Liver (tissue), 9 donors: ENCODE measurements around the gene HARS1. TPM values are rescaled to one million over a fixed set of nuclear protein-coding genes. Genes with fewer than 3 reads are reported as not detected.

ENCODE experiments used
- DNase-seq: peaks from one replicate; pipeline ENCODE4 v3.0.0-alpha.2; 2017; ENCODE audit warnings: low spot score
- H3K27ac ChIP-seq, 2 donors: one replicate each; pipeline ENCODE4 v1.7.0; 2013; ENCODE audit warnings: inconsistent platforms in 2 of 2, low read length in 2 of 2, control low read depth in 1 of 2, low read depth in 1 of 2, mild to moderate bottlenecking in 1 of 2
- H3K27me3 ChIP-seq, 4 donors: one replicate each; pipeline versions ENCODE4 v1.6.1 to v1.7.0; 2013; ENCODE audit warnings: low read length in 3 of 4, inconsistent platforms in 1 of 4, mild to moderate bottlenecking in 1 of 4, moderate library complexity in 1 of 4; ENCODE audit not compliant: control insufficient read depth in 4 of 4, insufficient read depth in 4 of 4
- H3K36me3 ChIP-seq, 4 donors: one replicate each; pipeline versions ENCODE4 v1.6.1 to v1.7.0; 2013; ENCODE audit warnings: low read length in 3 of 4, mild to moderate bottlenecking in 3 of 4, low read depth in 1 of 4, moderate library complexity in 1 of 4; ENCODE audit not compliant: control insufficient read depth in 4 of 4, insufficient read depth in 3 of 4
- H3K4me1 ChIP-seq, 4 donors: one replicate each; pipeline versions ENCODE4 v1.6.1 to v1.7.0; 2013; ENCODE audit warnings: low read length in 3 of 4, mild to moderate bottlenecking in 3 of 4, moderate library complexity in 1 of 4; ENCODE audit not compliant: control insufficient read depth in 4 of 4, insufficient read depth in 4 of 4
- H3K4me3 ChIP-seq, 3 donors: one replicate each; pipeline versions ENCODE4 v1.6.1 to v1.7.0; 2013; ENCODE audit warnings: low read length in 3 of 3, control low read depth in 1 of 3, low read depth in 1 of 3, mild to moderate bottlenecking in 1 of 3
- H3K9ac ChIP-seq, 2 donors: one replicate each; pipeline ENCODE4 v1.7.0; 2013; ENCODE audit warnings: low read length in 2 of 2, mild to moderate bottlenecking in 2 of 2, moderate library complexity in 2 of 2, control low read depth in 1 of 2, low read depth in 1 of 2
- H3K9me3 ChIP-seq, 4 donors: one replicate each; pipeline versions ENCODE4 v1.6.1 to v1.7.0; 2013; ENCODE audit warnings: low read length in 3 of 4; ENCODE audit not compliant: control insufficient read depth in 4 of 4
- ATF3 ChIP-seq: IDR thresholded peaks from 2 replicates; pipeline ENCODE4 v1.6.1; 2016; ENCODE audit warnings: antibody characterized with exemption
- FOXA1 ChIP-seq: IDR thresholded peaks from 2 replicates; pipeline ENCODE4 v1.6.1; 2016; ENCODE audit warnings: antibody characterized with exemption
- FOXA2 ChIP-seq: IDR thresholded peaks from 2 replicates; pipeline ENCODE4 v1.6.1; 2016; ENCODE audit warnings: antibody characterized with exemption
- GABPA ChIP-seq, 2 donors: IDR thresholded peaks in 1 of 2; conservative IDR thresholded peaks in 1 of 2; 2 replicates each; pipeline ENCODE4 v1.6.1; 2016; ENCODE audit warnings: antibody characterized with exemption in 2 of 2, mild to moderate bottlenecking in 1 of 2, moderate library complexity in 1 of 2
- HNF4A ChIP-seq, 2 donors: conservative IDR thresholded peaks; 2 replicates each; pipeline ENCODE4 v1.6.1; 2016; ENCODE audit warnings: antibody characterized with exemption in 2 of 2, mild to moderate bottlenecking in 2 of 2
- HNF4G ChIP-seq: IDR thresholded peaks from 2 replicates; pipeline ENCODE4 v1.6.1; 2016; ENCODE audit warnings: antibody characterized with exemption
- JUND ChIP-seq, 2 donors: IDR thresholded peaks; 2 replicates each; pipeline ENCODE4 v1.6.1; 2016; ENCODE audit warnings: antibody characterized with exemption in 2 of 2
- MAX ChIP-seq: IDR thresholded peaks from 2 replicates; pipeline ENCODE4 v1.6.1; 2016; ENCODE audit warnings: antibody characterized with exemption
- NR2F2 ChIP-seq: IDR thresholded peaks from 2 replicates; pipeline ENCODE4 v1.6.1; 2016; ENCODE audit warnings: antibody characterized with exemption
- RAD21 ChIP-seq, 2 donors: IDR thresholded peaks; 2 replicates each; pipeline ENCODE4 v1.6.1; 2016; ENCODE audit warnings: antibody characterized with exemption in 2 of 2, mild to moderate bottlenecking in 2 of 2
- RXRA ChIP-seq, 2 donors: IDR thresholded peaks; 2 replicates each; pipeline ENCODE4 v1.6.1; 2017 to 2018; ENCODE audit warnings: antibody characterized with exemption in 2 of 2, mild to moderate bottlenecking in 1 of 2
- SP1 ChIP-seq: IDR thresholded peaks from 2 replicates; pipeline ENCODE4 v1.6.1; 2018; ENCODE audit warnings: antibody characterized with exemption, mild to moderate bottlenecking
- TAF1 ChIP-seq: conservative IDR thresholded peaks from 2 replicates; pipeline ENCODE4 v1.6.1; 2016; ENCODE audit warnings: antibody characterized with exemption, mild to moderate bottlenecking
- YY1 ChIP-seq: IDR thresholded peaks from 2 replicates; pipeline ENCODE4 v1.6.1; 2016; ENCODE audit warnings: antibody characterized with exemption, mild to moderate bottlenecking
- WGBS: extraction: QIAGEN DNeasy Blood & Tissue Kit; methylation state at CpG from one replicate; pipeline ENCODE4 v1.1.7; 2013; 5-methylcytosine and 5-hydroxymethylcytosine counted together
- polyA plus RNA-seq, 2 donors: library from polyadenylated mRNA; stranded (reverse) in 1 of 2; unstranded in 1 of 2; fragments of 200-250 nt in 1 of 2; fragments of >200 nt in 1 of 2; fragmentation: Nextera tagmentation in 1 of 2; extraction: Ambion mirVana in 1 of 2; gene quantifications; one replicate each; pipeline versions ENCODE4 v1.2.1 to v1.2.3, GENCODE V29; 2013 to 2015
- total RNA-seq, 2 donors: library from RNA; depleted of rRNA; stranded (reverse); fragments of >200 nt; gene quantifications; one replicate each; pipeline ENCODE4 v1.2.3, GENCODE V29; 2014
- TF ChIP-seq, protein P1 (sequence below): fragments of 150-350 bp; IDR thresholded peaks from 2 replicates; pipeline ENCODE4 v1.5.1; 2017; ENCODE audit warnings: improper control_type of control experiment, low read depth, low read length; ENCODE audit not compliant: missing input control
- TF ChIP-seq, protein P2 (sequence below): IDR thresholded peaks from 2 replicates; pipeline ENCODE4 v1.6.1; 2016; ENCODE audit warnings: antibody characterized with exemption
- donor health status: healthy.
- donor health status: healthy.
- donor health status: healthy.
- donor health status: healthy.
- donor health status: healthy.

HARS1 gene
- total and polyA plus RNA-seq, 4 donors = 31.2 to 57.1 (median 37.3) TPM

DNA sequence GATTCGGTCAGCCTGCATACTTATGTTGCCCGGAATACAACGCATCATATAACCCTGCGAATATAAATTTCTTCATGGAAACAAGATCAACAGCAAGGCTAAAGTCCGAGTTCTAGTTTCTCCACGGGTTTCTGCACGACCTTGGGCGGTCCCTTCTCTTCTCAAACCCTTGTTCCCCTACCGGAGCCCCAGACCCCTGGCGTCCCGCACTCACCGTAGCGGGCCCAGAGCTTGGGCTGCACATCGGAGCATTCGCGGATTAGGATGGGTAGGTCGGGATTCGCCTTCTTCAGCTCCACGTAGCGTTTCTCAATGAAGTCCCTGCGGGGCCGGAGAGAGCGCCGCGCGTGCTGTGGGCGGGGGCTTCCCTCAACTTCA is 44.1 kb downstream of the HARS1 start (continued):
- TF ChIP-seq MAX (no peak), RAD21 (IDR thresholded peaks at IDR 0.05) (no peak)

GRCh38 chr5:140642718-140643117 is 48.5 kb downstream of the HARS1 start:
- no peak overlapping the region for H3K4me3 ChIP-seq
- peak; percentile 61 to 68 for TF ChIP-seq HNF4A (conservative IDR thresholded peaks at IDR 0.05)
- TF ChIP-seq JUND (IDR thresholded peaks at IDR 0.05) = peak in 1 of 2 donors; percentile 20
- peak; percentile 78 to 81 for TF ChIP-seq RXRA (IDR thresholded peaks at IDR 0.05)
- TF ChIP-seq ATF3 = peak; percentile 61
- no peak for TF ChIP-seq RAD21 (IDR thresholded peaks at IDR 0.05)
- TF ChIP-seq MAX = peak; percentile 58
- TF ChIP-seq TAF1 = no peak
- peaks cover 0 to 25% (median 14%) of the 10 kb centered on the region in 4 donors for H3K36me3 ChIP-seq

GRCh38 chr5:140641716-140642115 is 49.5 kb downstream of the HARS1 start:
- no peak for DNase-seq
- no peak overlapping the region for H3K27ac ChIP-seq

More at GRCh38 chr5:140642718-140643117, 48.5 kb downstream of the HARS1 start:
- Histone ChIP-seq H3K9ac (no peak overlapping the region), H3K4me1 (peaks cover 0 to 45% (median 36%) of the 10 kb centered on the region in 4 donors), H3K9me3 (no peaks in the 10 kb centered on the region), H3K27me3 (no peaks in the 10 kb centered on the region), H3K27ac (no peak overlapping the region)
- WGBS = 39% methylated on average over 3 of the region's 3 CpGs
- no peak for DNase-seq

More at GRCh38 chr5:140641716-140642115, 49.5 kb downstream of the HARS1 start:
- Histone ChIP-seq H3K4me3 (no peak overlapping the region), H3K4me1 (peaks cover 0 to 41% (median 32%) of the 10 kb centered on the region in 4 donors), H3K27me3 (no peaks in the 10 kb centered on the region), H3K9ac (no peak overlapping the region), H3K9me3 (no peaks in the 10 kb centered on the region), H3K36me3 (peaks cover 0 to 25% (median 14%) of the 10 kb centered on the region in 4 donors)
- WGBS = 89% methylated on average over 8 of the region's 8 CpGs
- TF ChIP-seq HNF4G (no peak), RXRA (IDR thresholded peaks at IDR 0.05) (no peak), YY1 (no peak), HNF4A (conservative IDR thresholded peaks at IDR 0.05) (no peak), FOXA1 (no peak), GABPA (IDR thresholded peaks at IDR 0.05 in 1 of 2, conservative IDR thresholded peaks at IDR 0.05 in 1 of 2) (no peak), FOXA2 (no peak), SP1 (no peak), JUND (IDR thresholded peaks at IDR 0.05) (no peak), NR2F2 (no peak)
- TF ChIP-seq, protein P1, sequence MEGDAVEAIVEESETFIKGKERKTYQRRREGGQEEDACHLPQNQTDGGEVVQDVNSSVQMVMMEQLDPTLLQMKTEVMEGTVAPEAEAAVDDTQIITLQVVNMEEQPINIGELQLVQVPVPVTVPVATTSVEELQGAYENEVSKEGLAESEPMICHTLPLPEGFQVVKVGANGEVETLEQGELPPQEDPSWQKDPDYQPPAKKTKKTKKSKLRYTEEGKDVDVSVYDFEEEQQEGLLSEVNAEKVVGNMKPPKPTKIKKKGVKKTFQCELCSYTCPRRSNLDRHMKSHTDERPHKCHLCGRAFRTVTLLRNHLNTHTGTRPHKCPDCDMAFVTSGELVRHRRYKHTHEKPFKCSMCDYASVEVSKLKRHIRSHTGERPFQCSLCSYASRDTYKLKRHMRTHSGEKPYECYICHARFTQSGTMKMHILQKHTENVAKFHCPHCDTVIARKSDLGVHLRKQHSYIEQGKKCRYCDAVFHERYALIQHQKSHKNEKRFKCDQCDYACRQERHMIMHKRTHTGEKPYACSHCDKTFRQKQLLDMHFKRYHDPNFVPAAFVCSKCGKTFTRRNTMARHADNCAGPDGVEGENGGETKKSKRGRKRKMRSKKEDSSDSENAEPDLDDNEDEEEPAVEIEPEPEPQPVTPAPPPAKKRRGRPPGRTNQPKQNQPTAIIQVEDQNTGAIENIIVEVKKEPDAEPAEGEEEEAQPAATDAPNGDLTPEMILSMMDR = no peak
- TF ChIP-seq, protein P2, sequence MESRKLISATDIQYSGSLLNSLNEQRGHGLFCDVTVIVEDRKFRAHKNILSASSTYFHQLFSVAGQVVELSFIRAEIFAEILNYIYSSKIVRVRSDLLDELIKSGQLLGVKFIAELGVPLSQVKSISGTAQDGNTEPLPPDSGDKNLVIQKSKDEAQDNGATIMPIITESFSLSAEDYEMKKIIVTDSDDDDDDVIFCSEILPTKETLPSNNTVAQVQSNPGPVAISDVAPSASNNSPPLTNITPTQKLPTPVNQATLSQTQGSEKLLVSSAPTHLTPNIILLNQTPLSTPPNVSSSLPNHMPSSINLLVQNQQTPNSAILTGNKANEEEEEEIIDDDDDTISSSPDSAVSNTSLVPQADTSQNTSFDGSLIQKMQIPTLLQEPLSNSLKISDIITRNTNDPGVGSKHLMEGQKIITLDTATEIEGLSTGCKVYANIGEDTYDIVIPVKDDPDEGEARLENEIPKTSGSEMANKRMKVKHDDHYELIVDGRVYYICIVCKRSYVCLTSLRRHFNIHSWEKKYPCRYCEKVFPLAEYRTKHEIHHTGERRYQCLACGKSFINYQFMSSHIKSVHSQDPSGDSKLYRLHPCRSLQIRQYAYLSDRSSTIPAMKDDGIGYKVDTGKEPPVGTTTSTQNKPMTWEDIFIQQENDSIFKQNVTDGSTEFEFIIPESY = no peak
